Activated T-cell treated with anti-CD3 and anti-CD28 coated beads for 1 hour (primary cell): ENCODE measurements around the gene POLR3A.
"Not testable (repeated sequence)": the region's sequence is repeated elsewhere in the genome, so short reads cannot be mapped to it uniquely, and the experiment has no call there.

Experiments
- DNase-seq: peaks from one replicate; pipeline ENCODE4 v3.0.0-alpha.2; 2020; ENCODE audit warnings: low read depth

The POLR3A gene

GRCh38 chr10:78029269-78030226 lies at the start of gene POLR3A:
Gene POLR3A (minus strand): TSS chr10:78029515. CDS start chr10:78029407, 108 bp downstream.
- peak; percentile 86 for DNase-seq

- DNase-seq, result no peak
Measured at GRCh38 chr10:78078539-78079330, 49.4 kb upstream of the POLR3A start.

GRCh38 chr10:78075806-78076205 lies 46.5 kb upstream of the POLR3A start:
- not testable (repeated sequence) for DNase-seq

- DNase-seq, result no peak
Measured at GRCh38 chr10:78072504-78072903, 43.2 kb upstream of the POLR3A start.

GRCh38 chr10:78071857-78072179 lies 42.5 kb upstream of the POLR3A start:
- no peak for DNase-seq

DNA sequence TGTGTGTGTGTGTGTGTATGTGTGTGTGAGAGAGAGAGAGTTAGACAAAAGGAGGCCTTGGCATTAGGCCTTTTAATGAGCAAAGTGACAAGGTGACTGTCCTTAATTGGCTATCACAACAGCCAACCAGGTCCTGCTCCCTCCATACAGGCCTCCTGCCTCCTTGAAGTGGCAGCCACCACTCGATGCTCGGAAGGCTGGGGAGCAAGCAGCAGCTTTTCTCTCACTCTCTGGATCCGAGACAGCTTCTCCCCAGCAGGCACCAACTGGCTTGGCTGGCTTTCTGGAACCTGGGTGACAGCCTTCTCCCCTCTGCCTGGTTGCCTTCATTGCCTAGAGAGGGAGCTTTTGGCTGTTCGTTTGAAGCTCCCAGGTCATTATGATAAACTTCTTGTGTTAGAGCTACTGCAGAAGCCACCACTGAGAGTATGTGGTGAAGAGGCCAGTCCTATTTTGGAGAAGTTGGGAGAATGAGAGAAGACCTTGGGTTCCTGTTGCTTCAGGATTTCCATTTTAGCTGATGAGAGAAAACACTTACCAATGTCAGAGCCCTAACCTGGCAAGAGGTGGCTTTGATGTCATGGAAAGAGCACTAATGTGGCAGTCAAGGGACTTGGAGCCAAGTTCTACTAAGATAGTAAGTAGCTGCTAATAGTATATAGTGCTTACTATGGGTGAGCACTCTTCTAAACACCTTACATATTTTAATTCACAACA lies 42.0 kb upstream of the POLR3A start:
- no peak for DNase-seq

DNA sequence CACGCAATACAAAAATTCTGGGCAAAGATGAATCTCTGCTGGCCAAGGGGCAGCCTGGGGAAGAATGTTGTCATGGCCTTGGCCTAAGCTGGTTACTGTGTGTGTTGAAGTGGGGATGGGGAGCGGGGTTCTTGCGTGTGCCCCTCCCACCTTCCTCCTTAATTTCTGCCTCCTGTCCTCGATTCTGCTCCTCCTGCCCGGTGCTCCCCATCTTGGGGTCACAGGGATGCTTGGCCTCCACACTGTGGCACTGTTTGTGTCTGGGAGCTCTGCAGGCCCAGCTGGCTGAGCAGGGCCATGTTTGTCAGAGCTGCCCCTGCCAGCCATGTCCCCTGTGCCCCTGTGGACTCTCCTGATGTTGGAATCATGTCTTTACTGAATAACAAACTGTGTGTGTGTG lies 41.4 kb upstream of the POLR3A start:
- DNase-seq, result no peak

DNA sequence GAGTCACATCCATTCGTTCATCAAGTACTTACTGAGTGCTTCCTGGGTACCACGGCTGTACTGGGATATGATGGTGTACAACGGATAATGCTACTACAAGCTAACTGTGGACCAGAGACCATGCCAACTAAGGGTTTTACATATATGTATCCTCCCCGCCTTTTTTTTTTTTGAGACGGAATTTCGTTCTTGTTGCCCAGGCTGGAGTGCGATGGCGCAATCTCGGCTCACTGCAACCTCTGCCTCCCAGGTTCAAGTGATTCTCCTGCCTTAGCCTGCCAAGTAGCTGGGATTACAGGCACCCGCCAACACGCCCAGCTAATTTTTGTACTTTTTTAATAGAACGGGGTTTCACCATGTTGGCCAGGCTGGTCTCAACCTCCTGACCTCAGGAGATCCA lies 40.7 kb upstream of the POLR3A start:
- not testable (repeated sequence) for DNase-seq

GRCh38 chr10:78069151-78069550 lies 39.8 kb upstream of the POLR3A start:
- DNase-seq, result no peak

DNA sequence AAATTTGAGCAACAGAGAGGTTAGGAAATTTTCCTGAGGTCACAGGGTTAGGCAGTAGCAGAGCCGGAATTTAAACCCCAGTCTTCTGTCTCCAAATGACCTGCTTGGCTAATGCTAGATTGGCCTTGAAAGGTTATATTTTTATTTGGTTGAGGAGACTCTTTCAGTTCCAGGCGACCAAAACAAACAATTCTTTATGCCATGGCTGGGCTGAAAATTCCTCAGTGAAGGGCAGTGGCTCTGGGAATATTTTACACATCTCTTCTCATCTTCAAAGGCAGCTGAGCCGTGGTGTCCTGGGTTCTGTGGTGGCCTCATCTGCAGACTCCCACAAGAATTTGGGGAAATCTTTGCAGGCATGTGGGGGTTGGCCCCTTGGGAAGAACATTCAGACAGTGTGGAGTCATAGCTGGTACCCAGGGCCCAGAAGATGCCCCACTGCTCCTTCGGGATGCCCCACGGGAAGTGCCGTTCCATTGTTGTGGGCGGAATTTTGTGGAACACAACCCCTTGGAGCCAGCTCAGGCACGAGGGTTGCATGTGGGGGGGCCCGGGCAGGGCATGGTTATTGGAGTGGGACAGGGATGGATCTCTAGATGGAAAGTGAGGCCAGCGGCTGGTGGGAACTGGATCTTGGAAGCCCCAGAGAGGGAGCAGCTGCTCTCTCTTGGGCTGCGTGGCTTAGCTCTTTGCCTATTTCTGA lies 37.6 kb upstream of the POLR3A start:
- DNase-seq, result no peak

DNA sequence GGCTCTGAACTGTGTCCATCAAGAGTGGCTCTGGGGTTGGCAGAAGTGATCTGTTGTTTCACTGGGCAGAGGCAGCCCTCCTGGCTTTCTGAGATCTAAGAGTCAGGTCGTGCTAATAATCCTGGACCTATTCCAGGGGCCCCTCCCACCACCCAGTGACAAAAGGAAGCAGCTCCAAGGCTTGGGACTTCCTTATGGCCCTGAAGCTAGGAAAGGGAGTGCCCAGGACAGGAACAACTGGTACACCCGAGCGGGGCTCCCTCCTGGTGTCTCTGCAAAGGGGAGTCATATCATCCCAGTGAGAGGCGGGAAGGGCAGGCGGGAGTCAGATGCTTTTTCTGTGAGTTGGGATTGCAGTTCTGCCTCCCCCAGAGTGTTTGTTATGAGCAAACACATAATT lies 36.7 kb upstream of the POLR3A start:
- no peak for DNase-seq

DNA sequence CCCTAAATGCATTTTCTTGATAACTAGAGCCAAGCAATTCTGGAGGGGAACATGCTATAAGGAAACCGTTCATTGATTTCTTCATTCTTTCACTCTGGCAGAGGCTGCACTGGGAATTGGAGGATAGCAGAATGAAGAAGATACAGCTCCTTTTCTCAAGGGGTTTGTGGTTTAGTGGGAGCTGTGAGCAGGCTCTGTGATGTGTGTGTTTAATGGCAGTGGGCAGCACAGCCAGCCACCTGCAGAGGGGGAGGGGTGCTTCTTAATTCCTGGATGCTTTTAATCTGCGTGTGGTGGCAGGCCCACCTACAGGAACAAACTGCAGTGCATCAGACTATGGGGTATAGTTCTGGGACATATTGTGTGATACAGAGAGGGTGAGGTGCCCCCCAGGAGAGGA lies 36.3 kb upstream of the POLR3A start:
- DNase-seq, result no peak

- DNase-seq, result not testable (repeated sequence)
Measured at GRCh38 chr10:78064919-78065318, 35.6 kb upstream of the POLR3A start.

DNA sequence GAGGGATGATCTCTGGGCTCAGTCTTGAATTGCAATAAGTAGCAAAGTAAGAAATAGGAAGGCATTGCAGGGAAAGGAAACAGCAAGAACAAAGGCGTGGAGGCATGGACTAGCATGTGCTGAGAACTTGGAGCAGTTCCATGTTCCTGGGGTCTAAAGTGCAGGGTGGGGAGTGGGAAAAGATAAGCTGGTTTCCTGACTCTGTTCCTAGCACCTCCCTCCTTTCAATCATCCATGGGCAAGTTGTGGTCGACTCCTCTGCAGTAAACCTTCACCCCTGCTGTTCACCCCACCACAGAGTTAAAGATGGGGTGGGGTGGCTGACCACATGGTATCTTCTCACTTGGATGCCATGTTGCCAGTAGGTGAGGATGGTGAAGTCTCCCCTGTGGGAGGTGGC lies 33.9 kb upstream of the POLR3A start:
- DNase-seq, result no peak

- DNase-seq, result no peak
Measured at GRCh38 chr10:78062296-78062695, 33.0 kb upstream of the POLR3A start.

GRCh38 chr10:78059906-78060702 lies 30.8 kb upstream of the POLR3A start:
- no peak for DNase-seq

DNA sequence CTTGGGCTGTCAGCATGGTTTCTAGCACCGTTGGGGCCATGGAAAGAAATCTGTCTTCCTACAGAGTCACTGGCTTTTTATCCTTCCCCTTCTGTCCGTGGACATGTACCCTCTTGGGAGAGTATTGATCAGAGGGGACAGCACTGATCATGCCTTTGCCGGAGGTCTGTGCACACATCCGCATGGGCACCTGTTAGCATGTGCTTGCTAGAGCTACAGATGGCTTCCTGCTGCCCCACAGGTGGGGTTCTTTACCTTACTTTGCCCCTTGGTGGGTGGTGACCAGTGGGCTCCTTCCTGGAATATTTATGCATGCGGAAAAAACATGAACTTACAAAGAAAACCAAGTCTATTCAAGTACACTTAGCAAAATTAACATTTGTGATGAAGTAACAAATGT lies 29.2 kb upstream of the POLR3A start:
- no peak for DNase-seq

DNA sequence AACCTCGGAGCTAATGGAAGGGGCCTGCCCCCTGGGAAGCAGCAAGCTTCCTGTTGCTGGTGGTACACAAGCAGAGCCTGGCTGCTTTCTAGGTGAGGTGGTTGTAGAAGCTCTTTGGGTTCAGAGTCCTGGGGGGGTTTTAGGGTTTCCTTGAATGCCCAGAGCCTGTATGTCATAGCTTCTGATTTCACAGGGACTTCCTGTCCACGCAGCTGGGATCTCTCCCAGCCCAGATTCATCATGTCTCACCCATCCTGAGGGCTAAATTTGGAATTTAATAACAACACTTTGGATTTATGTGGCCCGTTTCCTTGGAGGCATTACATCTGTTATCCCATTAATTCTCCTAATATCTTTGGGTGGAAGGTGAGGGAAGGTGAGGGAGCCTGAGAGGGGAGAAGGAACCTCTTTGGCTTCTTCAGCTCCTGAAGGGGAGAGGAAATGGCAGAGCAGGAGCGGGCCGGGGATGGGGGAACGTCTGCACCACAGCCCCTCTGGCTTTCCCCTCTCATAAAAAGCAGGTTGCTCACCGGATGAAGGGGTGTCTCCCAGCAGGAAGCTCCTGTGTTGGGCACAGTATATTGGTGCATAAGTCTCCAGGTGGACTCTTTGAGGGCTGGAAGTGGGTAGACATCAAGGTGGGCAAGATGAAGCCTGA lies 24.0 kb upstream of the POLR3A start:
- DNase-seq, result no peak

- no peak for DNase-seq
Measured at GRCh38 chr10:78049851-78050250, 20.5 kb upstream of the POLR3A start.

- peak; percentile 86 for DNase-seq
Measured at GRCh38 chr10:78047314-78047891, 18.1 kb upstream of the POLR3A start.
